Bronchial epithelial cell (primary cell): ENCODE results near the gene OXLD1. TPM values are rescaled to one million over a fixed set of nuclear protein-coding genes. Genes with fewer than 3 reads are reported as not detected.

Source experiments
- DNase-seq: peaks from one replicate; pipeline ENCODE4 v3.0.0-alpha.2; 2010; ENCODE audit warnings: low read depth
- FAIRE-seq: peaks from 2 replicates; lab custom pipeline; 2011; peaks lifted over from hg19 to GRCh38; lab: Jason Lieb, UNC
- H3K27me3 ChIP-seq: 2 replicates; pipeline ENCODE4 v1.5.1; 2011; ENCODE audit warnings: low read length; ENCODE audit not compliant: control insufficient read depth, insufficient read depth
- H3K36me3 ChIP-seq: 2 replicates; pipeline ENCODE4 v1.5.1; 2011; ENCODE audit warnings: low read length; ENCODE audit not compliant: control insufficient read depth, insufficient read depth
- H3K4me3 ChIP-seq: 2 replicates; pipeline ENCODE4 v1.5.1; 2011; ENCODE audit warnings: mild to moderate bottlenecking, low read depth, low read length, control low read depth
- CTCF ChIP-seq: IDR thresholded peaks from 2 replicates; pipeline ENCODE4 v1.5.1; 2011; ENCODE audit warnings: mild to moderate bottlenecking, moderate library complexity, low read length, control low read depth, inconsistent platforms; ENCODE audit not compliant: insufficient read depth, severe bottlenecking
- total RNA-seq: library from RNA; depleted of rRNA; stranded (reverse); fragments of >200 nt; gene quantifications from 2 replicates; pipeline ENCODE4 v1.2.1, GENCODE V29; 2014

Gene OXLD1
- total RNA-seq, 1 donor from 2014 or later = 47.7 TPM

- no peaks in the 10 kb centered on the region for H3K27me3 ChIP-seq
- FAIRE-seq (no peak), DNase-seq (peak; percentile 80)
- peak; percentile 30 for TF ChIP-seq CTCF
- peaks cover 26% of the 10 kb centered on the region for H3K36me3 ChIP-seq
- H3K4me3 ChIP-seq = peak within 1 kb of the TSS; percentile 68
These were observed 36.7 kb upstream of the OXLD1 start, which contains the start of gene MRPL12 for GRCh38 chr17:81702934-81703746. Gene MRPL12, plus strand, starts transcription at chr17:81703367. Its CDS starts 135 bp downstream, at chr17:81703502.

GRCh38 chr17:81701288-81702071, 35.1 kb upstream of the OXLD1 start:
- TF ChIP-seq CTCF = no peak
- DNase-seq (no peak), FAIRE-seq (no peak)
- Histone ChIP-seq H3K36me3 (peaks cover 25% of the 10 kb centered on the region), H3K27me3 (no peaks in the 10 kb centered on the region), H3K4me3 (no peak overlapping the region)

GRCh38 chr17:81700353-81701287, 34.2 kb upstream of the OXLD1 start:
- no peak for TF ChIP-seq CTCF
- FAIRE-seq (no peak), DNase-seq (no peak)
- no peak overlapping the region for H3K4me3 ChIP-seq
- peaks cover 26% of the 10 kb centered on the region for H3K36me3 ChIP-seq
- H3K27me3 ChIP-seq = no peaks in the 10 kb centered on the region

GRCh38 chr17:81697261-81698044, 31.0 kb upstream of the OXLD1 start:
- peak; percentile 36 for FAIRE-seq
- peaks cover 40% of the 10 kb centered on the region for H3K36me3 ChIP-seq
- H3K4me3 ChIP-seq = no peak overlapping the region
- no peak for TF ChIP-seq CTCF
- no peaks in the 10 kb centered on the region for H3K27me3 ChIP-seq
- no peak for DNase-seq
